HepG2 (cell line): Measurements from ENCODE around the gene CRKL. TPM values are rescaled to one million over a fixed set of nuclear protein-coding genes. Genes with fewer than 3 reads are reported as not detected.

Experiments
- CREM ChIP-seq, 2 experiments: sonication (generic) in 1 of 2; formaldehyde crosslinking in 1 of 2; IDR thresholded peaks; 2 replicates each; pipeline versions ENCODE4 v1.4.0 to v1.6.1; 2016 to 2020; ENCODE audit warnings: antibody characterized with exemption in 1 of 2, mild to moderate bottlenecking in 1 of 2, missing genetic modification reagents in 1 of 2
- ESRRA ChIP-seq: sonication (generic); formaldehyde crosslinking; IDR thresholded peaks from 2 replicates; pipeline ENCODE4 v1.5.1; 2020; ENCODE audit warnings: mild to moderate bottlenecking, low read depth, missing genetic modification reagents
- GABPA ChIP-seq, 2 experiments: IDR thresholded peaks; 2 replicates each; pipeline ENCODE4 v1.6.1; 2011 to 2016; ENCODE audit warnings: low read depth in 2 of 2, low read length in 1 of 2, missing biosample characterization in 1 of 2, missing genetic modification characterization in 1 of 2
- MLLT10 ChIP-seq: sonication (generic); formaldehyde crosslinking; IDR thresholded peaks from 2 replicates; pipeline ENCODE4 v1.4.0; 2020; ENCODE audit warnings: missing genetic modification reagents
- MXI1 ChIP-seq: IDR thresholded peaks from 3 replicates; pipeline ENCODE4 v1.6.1; 2012; ENCODE audit warnings: low read depth, low read length, inconsistent platforms, borderline replicate concordance
- NFIC ChIP-seq: IDR thresholded peaks from 2 replicates; pipeline ENCODE4 v1.6.1; 2012; ENCODE audit warnings: mild to moderate bottlenecking, low read length, inconsistent platforms
- STAG1 ChIP-seq: sonication (generic); formaldehyde crosslinking; IDR thresholded peaks from 2 replicates; pipeline ENCODE4 v1.4.0; 2020; ENCODE audit warnings: missing genetic modification reagents
- TCF7L2 ChIP-seq: IDR thresholded peaks from 2 replicates; pipeline ENCODE4 v1.6.1; 2011; ENCODE audit warnings: mild to moderate bottlenecking, low read depth, low read length, moderate library complexity
- TOE1 ChIP-seq: sonication (generic); formaldehyde crosslinking; IDR thresholded peaks from 2 replicates; pipeline ENCODE4 v1.4.0; 2020; ENCODE audit warnings: mild to moderate bottlenecking, missing genetic modification reagents
- ZBTB20 ChIP-seq: sonication (generic); formaldehyde crosslinking; IDR thresholded peaks from 2 replicates; pipeline ENCODE4 v1.8.1; 2023; ENCODE audit warnings: missing genetic modification reagents, low read depth, mild to moderate bottlenecking, borderline replicate concordance
- ZEB1 ChIP-seq: IDR thresholded peaks from 2 replicates; pipeline ENCODE4 v1.6.1; 2012; ENCODE audit warnings: mild to moderate bottlenecking, low read depth, inconsistent platforms; ENCODE audit not compliant: insufficient replicate concordance
- ZMAT5 ChIP-seq: sonication (generic); formaldehyde crosslinking; IDR thresholded peaks from 2 replicates; pipeline ENCODE4 v1.5.0; 2020; ENCODE audit warnings: mild to moderate bottlenecking, low read depth, missing genetic modification reagents, borderline replicate concordance
- ZNF275 ChIP-seq: sonication (generic); formaldehyde crosslinking; IDR thresholded peaks from 2 replicates; pipeline ENCODE4 v1.8.0; 2022; ENCODE audit warnings: missing genetic modification reagents, mild to moderate bottlenecking, inconsistent platforms, borderline replicate concordance
- ZNF605 ChIP-seq: sonication (generic); formaldehyde crosslinking; IDR thresholded peaks from 2 replicates; pipeline ENCODE4 v1.8.0; 2022; ENCODE audit warnings: mild to moderate bottlenecking, missing genetic modification reagents
- ZNF607 ChIP-seq: sonication (generic); formaldehyde crosslinking; IDR thresholded peaks from 2 replicates; pipeline ENCODE4 v1.5.1; 2020; ENCODE audit warnings: missing genetic modification reagents, mild to moderate bottlenecking, borderline replicate concordance
- ZNF660 ChIP-seq: sonication (generic); formaldehyde crosslinking; IDR thresholded peaks from 2 replicates; pipeline ENCODE4 v1.5.1; 2020; ENCODE audit warnings: mild to moderate bottlenecking, low read depth, missing genetic modification reagents, borderline replicate concordance
- ZNF704 ChIP-seq: sonication (generic); formaldehyde crosslinking; IDR thresholded peaks from 2 replicates; pipeline ENCODE4 v1.8.1; 2023; ENCODE audit warnings: mild to moderate bottlenecking, inconsistent platforms, moderate library complexity, missing genetic modification reagents, borderline replicate concordance
- ZNF747 ChIP-seq: sonication (generic); formaldehyde crosslinking; IDR thresholded peaks from 2 replicates; pipeline ENCODE4 v1.8.1; 2023; ENCODE audit warnings: missing genetic modification reagents, mild to moderate bottlenecking, borderline replicate concordance
- ZSCAN29 ChIP-seq: sonication (generic); formaldehyde crosslinking; conservative IDR thresholded peaks from 2 replicates; pipeline ENCODE4 v1.4.0; 2020; ENCODE audit warnings: mild to moderate bottlenecking, missing genetic modification reagents
- polyA plus RNA-seq, 8 experiments: library from polyadenylated mRNA; depleted of rRNA in 3 of 8; stranded (reverse) in 7 of 8; unstranded in 1 of 8; fragments of >200 nt; fragmentation: Illumina TruSeq in 4 of 8; extraction: Trizol in 4 of 8; gene quantifications; 2 replicates each; pipeline versions ENCODE4 v1.2.1 to v1.2.3, GENCODE V29; 2011 to 2016; ENCODE audit warnings: low read depth in 4 of 8, missing spikeins in 1 of 8, mixed read lengths in 1 of 8; ENCODE audit not compliant: insufficient read depth in 1 of 8
- total RNA-seq, 5 experiments: library from RNA; depleted of rRNA; stranded (reverse); fragments of >200 nt; fragmentation: Illumina TruSeq; extraction: Trizol; gene quantifications; 2 replicates each; pipeline ENCODE4 v1.2.3, GENCODE V29; 2016; ENCODE audit warnings: low read depth in 1 of 5
- TF ChIP-seq, protein P1 (sequence below): sonication (generic); formaldehyde crosslinking; IDR thresholded peaks from 2 replicates; pipeline ENCODE4 v1.4.0; 2020; ENCODE audit warnings: mild to moderate bottlenecking, missing genetic modification reagents
- TF ChIP-seq, protein P2 (sequence below): sonication (generic); formaldehyde crosslinking; IDR thresholded peaks from 2 replicates; pipeline ENCODE4 v1.5.0; 2020; ENCODE audit warnings: missing genetic modification reagents

CRKL gene
- total and polyA plus RNA-seq, 2 of the 13 experiments (the other 11 are each of a cell fraction or from before 2014, with no cell fraction given), result 37.4 to 60.6 TPM

GRCh38 chr22:20981787-20982562 is 64.8 kb downstream of the CRKL start, which contains the start of gene LZTR1 (continued):
- TF ChIP-seq ZNF704 (CRISPR knock-in tag), result peak; percentile 97
- TF ChIP-seq ZSCAN29, result peak; percentile 70; the same call in 1 of the 2 replicates
- peak; percentile 58; the same call in 1 of the 2 replicates for TF ChIP-seq TOE1 (CRISPR knock-in tag)
- no peak for TF ChIP-seq ZEB1
- TF ChIP-seq ZBTB20 (CRISPR knock-in tag), result peak; percentile 46; the same call in 1 of the 2 replicates
- peak; percentile 59; the same call in 1 of the 3 replicates for TF ChIP-seq MXI1
- TF ChIP-seq ZNF275 (CRISPR knock-in tag), result peak; percentile 96
- peak; percentile 97 for TF ChIP-seq ZNF607 (CRISPR knock-in tag)
- TF ChIP-seq ZNF605 (CRISPR knock-in tag), result peak; percentile 93
- TF ChIP-seq ZNF660, result no peak
- peak; percentile 96; the same call in 1 of the 2 replicates for TF ChIP-seq ZNF747 (CRISPR knock-in tag)
- peak; percentile 87 for TF ChIP-seq ESRRA (CRISPR knock-in tag)
- TF ChIP-seq STAG1 (CRISPR knock-in tag), result peak; percentile 50
- peak; percentile 46; the same call in 1 of the 2 replicates for TF ChIP-seq CREM (IDR thresholded peaks at IDR 0.05)
- no peak for TF ChIP-seq CREM (CRISPR knock-in tag; IDR thresholded peaks at IDR 0.05)
- TF ChIP-seq TCF7L2, result no peak
- TF ChIP-seq NFIC, result no peak
- TF ChIP-seq ZMAT5 (CRISPR knock-in tag), result no peak
- 0 out of 2 replicates have a peak, but pooled peaks have one; percentile 79 for TF ChIP-seq MLLT10 (CRISPR knock-in tag)
- TF ChIP-seq GABPA (IDR thresholded peaks at IDR 0.05; ENCODE audit: low read depth, low read length), result peak; percentile 73
- peak; percentile 87 for TF ChIP-seq GABPA (CRISPR knock-in tag; IDR thresholded peaks at IDR 0.05; ENCODE audit: low read depth)
- TF ChIP-seq, protein P1, sequence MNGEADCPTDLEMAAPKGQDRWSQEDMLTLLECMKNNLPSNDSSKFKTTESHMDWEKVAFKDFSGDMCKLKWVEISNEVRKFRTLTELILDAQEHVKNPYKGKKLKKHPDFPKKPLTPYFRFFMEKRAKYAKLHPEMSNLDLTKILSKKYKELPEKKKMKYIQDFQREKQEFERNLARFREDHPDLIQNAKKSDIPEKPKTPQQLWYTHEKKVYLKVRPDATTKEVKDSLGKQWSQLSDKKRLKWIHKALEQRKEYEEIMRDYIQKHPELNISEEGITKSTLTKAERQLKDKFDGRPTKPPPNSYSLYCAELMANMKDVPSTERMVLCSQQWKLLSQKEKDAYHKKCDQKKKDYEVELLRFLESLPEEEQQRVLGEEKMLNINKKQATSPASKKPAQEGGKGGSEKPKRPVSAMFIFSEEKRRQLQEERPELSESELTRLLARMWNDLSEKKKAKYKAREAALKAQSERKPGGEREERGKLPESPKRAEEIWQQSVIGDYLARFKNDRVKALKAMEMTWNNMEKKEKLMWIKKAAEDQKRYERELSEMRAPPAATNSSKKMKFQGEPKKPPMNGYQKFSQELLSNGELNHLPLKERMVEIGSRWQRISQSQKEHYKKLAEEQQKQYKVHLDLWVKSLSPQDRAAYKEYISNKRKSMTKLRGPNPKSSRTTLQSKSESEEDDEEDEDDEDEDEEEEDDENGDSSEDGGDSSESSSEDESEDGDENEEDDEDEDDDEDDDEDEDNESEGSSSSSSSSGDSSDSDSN, result peak; percentile 86
- TF ChIP-seq, protein P2, sequence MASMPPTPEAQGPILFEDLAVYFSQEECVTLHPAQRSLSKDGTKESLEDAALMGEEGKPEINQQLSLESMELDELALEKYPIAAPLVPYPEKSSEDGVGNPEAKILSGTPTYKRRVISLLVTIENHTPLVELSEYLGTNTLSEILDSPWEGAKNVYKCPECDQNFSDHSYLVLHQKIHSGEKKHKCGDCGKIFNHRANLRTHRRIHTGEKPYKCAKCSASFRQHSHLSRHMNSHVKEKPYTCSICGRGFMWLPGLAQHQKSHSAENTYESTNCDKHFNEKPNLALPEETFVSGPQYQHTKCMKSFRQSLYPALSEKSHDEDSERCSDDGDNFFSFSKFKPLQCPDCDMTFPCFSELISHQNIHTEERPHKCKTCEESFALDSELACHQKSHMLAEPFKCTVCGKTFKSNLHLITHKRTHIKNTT (CRISPR knock-in tag), result 0 out of 2 replicates have a peak, but pooled peaks have one; percentile 90
